ENCODE data around the gene LCN9. TPM values are rescaled to one million over a fixed set of nuclear protein-coding genes. Genes with fewer than 3 reads are reported as not detected.

LCN9 gene
- total and polyA plus RNA-seq, 12 donors: not detected

DNA sequence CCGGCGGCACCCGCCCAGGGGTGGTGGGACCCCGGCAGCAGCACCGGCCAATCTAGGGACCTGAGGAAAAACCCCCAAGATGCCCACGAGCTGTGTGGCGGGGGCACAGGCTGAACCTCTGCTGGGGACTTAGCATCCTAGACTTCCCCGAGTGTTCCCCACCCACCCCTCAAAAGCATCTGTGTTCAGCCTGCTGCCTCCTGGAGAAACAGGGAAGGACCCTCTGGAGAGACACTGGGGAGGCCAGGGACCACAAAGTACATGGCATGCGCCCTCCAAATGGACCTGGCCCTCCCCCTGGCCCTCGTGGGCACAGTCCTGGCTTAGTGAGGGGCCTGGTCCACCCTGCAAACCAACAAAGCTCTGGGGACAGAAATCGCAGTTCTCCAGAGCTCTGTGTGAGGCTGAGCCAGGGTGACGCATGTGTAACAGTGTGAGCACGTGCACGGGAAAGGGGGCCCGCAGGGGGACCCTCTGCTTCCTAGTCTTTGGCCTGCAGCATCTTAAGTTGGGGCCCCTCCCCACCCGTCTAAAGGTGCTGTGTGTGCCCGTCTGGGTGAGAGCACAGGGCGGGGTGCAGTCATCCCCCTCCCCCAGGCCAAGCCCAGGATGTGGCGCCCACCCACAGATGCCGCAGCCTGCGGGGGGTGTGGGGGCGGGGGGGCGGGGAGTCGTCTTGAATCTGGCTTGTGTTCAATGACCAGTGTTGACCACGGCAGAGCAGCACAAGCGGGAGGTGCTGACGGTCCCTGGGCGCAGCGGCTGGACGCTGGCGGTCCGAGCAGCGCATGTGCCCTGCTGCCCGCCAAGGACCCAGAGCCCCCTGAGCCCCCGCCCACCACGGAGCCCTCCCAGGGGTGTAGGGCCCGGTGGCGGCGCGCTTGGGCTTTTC, 38.2 kb downstream of the LCN9 start:
- Histone ChIP-seq H3K4me1 (replicated peaks in 1 of 2) (peaks cover 0 to 8% of the 10 kb centered on the region in 2 donors), H3K27me3 (peaks cover 24% of the 10 kb centered on the region), H3K36me3 (replicated peaks in 1 of 2) (no peaks in the 10 kb centered on the region), H3K27ac (no peak overlapping the region), H3K4me3 (no peak overlapping the region), H3K9me3 (replicated peaks in 1 of 3) (no peaks in the 10 kb centered on the region)
- 23 to 81% (median 36%) methylated on average over 8 to 40 of the region's 40 CpGs for WGBS, 4 donors
- no peak for DNase-seq
- intact Hi-C loops (cut with DNase I): loop anchor here in 1 of 2 donors (5.0 to 10.0 kb wide), 2 partner anchors 263 to 421 kb away; partner anchors contain the start of gene UBAC1
- TF ChIP-seq POLR2A (IDR thresholded peaks at IDR 0.05): no peak
- TF ChIP-seq, protein P1, sequence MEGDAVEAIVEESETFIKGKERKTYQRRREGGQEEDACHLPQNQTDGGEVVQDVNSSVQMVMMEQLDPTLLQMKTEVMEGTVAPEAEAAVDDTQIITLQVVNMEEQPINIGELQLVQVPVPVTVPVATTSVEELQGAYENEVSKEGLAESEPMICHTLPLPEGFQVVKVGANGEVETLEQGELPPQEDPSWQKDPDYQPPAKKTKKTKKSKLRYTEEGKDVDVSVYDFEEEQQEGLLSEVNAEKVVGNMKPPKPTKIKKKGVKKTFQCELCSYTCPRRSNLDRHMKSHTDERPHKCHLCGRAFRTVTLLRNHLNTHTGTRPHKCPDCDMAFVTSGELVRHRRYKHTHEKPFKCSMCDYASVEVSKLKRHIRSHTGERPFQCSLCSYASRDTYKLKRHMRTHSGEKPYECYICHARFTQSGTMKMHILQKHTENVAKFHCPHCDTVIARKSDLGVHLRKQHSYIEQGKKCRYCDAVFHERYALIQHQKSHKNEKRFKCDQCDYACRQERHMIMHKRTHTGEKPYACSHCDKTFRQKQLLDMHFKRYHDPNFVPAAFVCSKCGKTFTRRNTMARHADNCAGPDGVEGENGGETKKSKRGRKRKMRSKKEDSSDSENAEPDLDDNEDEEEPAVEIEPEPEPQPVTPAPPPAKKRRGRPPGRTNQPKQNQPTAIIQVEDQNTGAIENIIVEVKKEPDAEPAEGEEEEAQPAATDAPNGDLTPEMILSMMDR (IDR thresholded peaks at IDR 0.05): no peak

DNA sequence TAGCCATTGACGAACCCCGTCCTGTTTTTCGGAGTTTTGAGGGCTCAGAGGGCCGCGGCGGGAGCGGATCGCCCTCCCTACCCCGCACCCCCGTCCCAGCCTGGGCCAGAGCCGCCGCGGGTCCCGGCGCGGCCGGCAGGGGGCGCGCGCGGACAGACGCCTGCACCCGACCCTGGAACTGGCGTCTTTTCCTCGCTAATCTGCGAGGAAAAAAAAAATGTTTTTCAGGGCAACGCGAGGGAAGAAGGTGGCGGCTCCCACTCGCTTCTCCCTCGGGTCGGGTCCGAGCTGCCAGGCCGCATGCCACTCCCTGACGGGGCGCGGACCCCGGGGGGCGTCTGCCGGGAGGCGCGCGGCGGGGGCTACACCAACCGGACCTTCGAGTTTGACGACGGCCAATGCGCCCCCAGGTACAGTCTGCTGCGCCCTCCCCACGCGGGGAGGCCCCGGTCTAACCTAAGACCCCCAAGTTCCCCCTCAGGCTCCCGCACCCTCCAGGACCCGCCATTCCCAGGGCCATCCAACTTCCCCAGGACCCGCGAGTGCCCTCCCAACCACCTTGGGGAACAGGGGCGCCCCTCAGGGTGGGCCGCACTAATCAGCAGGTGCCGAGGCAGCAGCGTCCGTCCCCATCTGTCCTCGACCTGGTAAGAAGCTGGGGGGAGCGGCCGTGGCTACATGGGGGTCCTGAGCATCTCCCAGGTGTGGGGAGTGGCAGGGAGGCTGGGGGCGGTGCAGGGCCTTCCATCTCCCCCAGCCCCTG, 39.0 kb downstream of the LCN9 start, which contains the start of gene KCNT1:
TSS of gene KCNT1 (plus strand) at position 227 of the 763 bp plus-strand sequence. CDS start at position 301, 74 bp downstream.
- intact Hi-C loops (cut with DNase I): loop anchor here in 1 of 2 donors (5.0 to 10.0 kb wide), 2 partner anchors 263 to 420 kb away; partner anchors contain the start of gene UBAC1
- Histone ChIP-seq H3K4me3 (no peak within 1 kb of the TSS), H3K4me1 (replicated peaks in 1 of 2) (peaks cover 0 to 8% of the 10 kb centered on the region in 2 donors), H3K27me3 (peaks cover 24% of the 10 kb centered on the region), H3K9me3 (replicated peaks in 1 of 3) (no peaks in the 10 kb centered on the region), H3K27ac (no peak within 1 kb of the TSS), H3K36me3 (replicated peaks in 1 of 2) (no peaks in the 10 kb centered on the region)
- no peak for TF ChIP-seq POLR2A (IDR thresholded peaks at IDR 0.05)
- TF ChIP-seq, protein P1 (IDR thresholded peaks at IDR 0.05): peak; percentile 39 to 88 (median 67)
- 5 to 13% (median 10%) methylated on average over 8 to 66 of the region's 66 CpGs for WGBS, 4 donors
- peak; percentile 32 to 68 (median 55) for DNase-seq

DNA sequence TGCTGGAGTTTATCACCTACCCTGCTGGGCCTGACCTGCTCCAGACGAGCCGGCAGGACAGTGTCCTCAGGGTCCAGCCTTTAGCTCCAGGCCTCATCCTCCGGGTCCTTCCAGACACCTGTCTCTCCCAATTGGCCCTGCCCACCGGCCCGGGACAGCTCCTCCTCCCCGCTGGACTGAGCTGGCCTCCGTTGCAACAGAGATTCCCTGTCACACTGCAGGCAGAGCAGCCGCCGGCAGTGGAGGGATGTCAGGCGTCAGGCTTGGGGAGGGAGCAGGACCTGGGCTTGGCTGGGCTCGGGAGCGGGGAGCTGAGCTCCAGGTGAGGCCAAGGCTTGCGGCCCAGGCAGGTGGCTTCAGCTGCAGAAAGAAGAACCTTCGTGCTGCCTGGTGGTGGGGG, 40.6 kb downstream of the LCN9 start:
- no peak for DNase-seq
- 41 to 63% (median 56%) methylated on average over 6 to 14 of the region's 14 CpGs for WGBS, 4 donors

More for the DNA sequence above, 40.6 kb downstream of the LCN9 start:
- no peaks in the 10 kb centered on the region for H3K9me3 ChIP-seq (replicated peaks in 1 of 3)
- H3K4me1 ChIP-seq (replicated peaks in 1 of 2): peaks cover 0 to 8% of the 10 kb centered on the region in 2 donors
- peaks cover 24% of the 10 kb centered on the region for H3K27me3 ChIP-seq
- no peak overlapping the region for H3K27ac ChIP-seq
- H3K36me3 ChIP-seq (replicated peaks in 1 of 2): no peaks in the 10 kb centered on the region
- no peak overlapping the region for H3K4me3 ChIP-seq
- intact Hi-C loops (cut with DNase I): loop anchor here in 1 of 2 donors (5.0 to 10.0 kb wide), 2 partner anchors 261 to 419 kb away; partner anchors contain the start of gene UBAC1
- TF ChIP-seq, protein P1 (IDR thresholded peaks at IDR 0.05): no peak
- TF ChIP-seq POLR2A (IDR thresholded peaks at IDR 0.05): no peak

Measured in adrenal gland (tissue), 12 donors.